K562 (cell line): Measurements from ENCODE around the gene ZNF213. TPM values are rescaled to one million over a fixed set of nuclear protein-coding genes. Genes with fewer than 3 reads are reported as not detected.

Experiments used
- C11orf30 ChIP-seq: fragments of 450-650 bp; IDR thresholded peaks from 2 replicates; pipeline ENCODE4 v1.6.1; 2016; ENCODE audit warnings: low read depth, mild to moderate bottlenecking
- COPS2 ChIP-seq: fragments of 450-650 bp; conservative IDR thresholded peaks from 2 replicates; pipeline ENCODE4 v1.6.1; 2016; ENCODE audit warnings: mild to moderate bottlenecking, moderate library complexity
- ERF ChIP-seq: fragments of 450-650 bp; formaldehyde crosslinking; IDR thresholded peaks from 2 replicates; pipeline ENCODE4 v1.4.0; 2020; ENCODE audit warnings: mild to moderate bottlenecking, mixed read lengths
- EWSR1 ChIP-seq: fragments of 450-650 bp; IDR thresholded peaks from 2 replicates; pipeline ENCODE4 v1.6.1; 2018; ENCODE audit warnings: borderline replicate concordance, mild to moderate bottlenecking, low read depth, moderate library complexity; ENCODE audit not compliant: partially characterized antibody
- MTA3 ChIP-seq: fragments of 450-650 bp; formaldehyde crosslinking; IDR thresholded peaks from 2 replicates; pipeline ENCODE4 v1.6.1; 2017; ENCODE audit warnings: mild to moderate bottlenecking, borderline replicate concordance
- MYC ChIP-seq, 2 experiments: fragments of 250-450 bp in 1 of 2; sonication (Bioruptor Pico) in 1 of 2; IDR thresholded peaks; 2 replicates each; pipeline versions ENCODE4 v1.5.1 to v1.6.1; 2012 to 2021; ENCODE audit warnings: low read depth in 2 of 2, borderline replicate concordance in 1 of 2, improper control_type of control experiment in 1 of 2, low read length in 1 of 2, mild to moderate bottlenecking in 1 of 2, moderate library complexity in 1 of 2
- NCOA6 ChIP-seq: fragments of 450-650 bp; IDR thresholded peaks from 2 replicates; pipeline ENCODE4 v1.6.1; 2017; ENCODE audit warnings: mild to moderate bottlenecking
- PRDM10 ChIP-seq: fragments of 450-650 bp; IDR thresholded peaks from 2 replicates; pipeline ENCODE4 v1.6.1; 2018; ENCODE audit not compliant: partially characterized antibody
- SMARCA4 ChIP-seq: fragments of 450-650 bp; IDR thresholded peaks from 2 replicates; pipeline ENCODE4 v1.6.1; 2016
- SMC3 ChIP-seq: conservative IDR thresholded peaks from 2 replicates; pipeline ENCODE4 v1.6.1; 2011; ENCODE audit warnings: low read depth, low read length, improper control_type of control experiment; ENCODE audit not compliant: insufficient read depth
- SOX6 ChIP-seq: fragments of 450-650 bp; IDR thresholded peaks from 2 replicates; pipeline ENCODE4 v1.6.1; 2014; ENCODE audit warnings: mild to moderate bottlenecking
- TBP ChIP-seq: optimal IDR thresholded peaks from 2 replicates; pipeline ENCODE3; 2011; ENCODE audit warnings: low read depth, low read length, improper control_type of control experiment
- ZFP36 ChIP-seq: fragments of 150-350 bp; IDR thresholded peaks from 2 replicates; pipeline ENCODE4 v1.6.1; 2018; ENCODE audit warnings: low read length, low read depth; ENCODE audit not compliant: partially characterized antibody
- ZNF431 ChIP-seq: sonication (generic); formaldehyde crosslinking; IDR thresholded peaks from 2 replicates; pipeline ENCODE4 v1.8.0; 2022; ENCODE audit warnings: mild to moderate bottlenecking, missing genetic modification reagents
- polyA plus RNA-seq, 8 experiments: library from polyadenylated mRNA; depleted of rRNA in 4 of 8; stranded (reverse) in 5 of 8; unstranded in 3 of 8; fragments of >200 nt; fragmentation: Nextera tagmentation in 2 of 8; fragmentation: Illumina TruSeq in 1 of 8; extraction: Ambion mirVana in 2 of 8; extraction: Trizol in 1 of 8; gene quantifications; 2 replicates each; pipeline versions ENCODE4 v1.2.1 to v1.2.3, GENCODE V29; 2011 to 2014; ENCODE audit warnings: inconsistent platforms in 1 of 8, missing spikeins in 1 of 8
- total RNA-seq, 7 experiments: library from RNA; depleted of rRNA in 6 of 7; stranded (reverse); fragments of >200 nt in 6 of 7; fragmentation: Illumina TruSeq in 2 of 7; extraction: Trizol in 2 of 7; gene quantifications; 2 replicates each; pipeline versions ENCODE4 v1.2.1 to v1.2.3, GENCODE V29; 2011 to 2021; ENCODE audit warnings: low replicate concordance in 1 of 7
- TF ChIP-seq, protein P1 (sequence below), 2 experiments: IDR thresholded peaks; 2 replicates each; pipeline ENCODE4 v1.6.1; 2012; ENCODE audit warnings: improper control_type of control experiment in 2 of 2, low read depth in 2 of 2, low read length in 2 of 2, borderline replicate concordance in 1 of 2
- TF ChIP-seq, protein P2 (sequence below): sonication (generic); formaldehyde crosslinking; IDR thresholded peaks from 2 replicates; pipeline ENCODE4 v1.8.0; 2022; ENCODE audit warnings: mild to moderate bottlenecking, missing genetic modification reagents

The ZNF213 gene
- total and polyA plus RNA-seq, 9 of the 15 experiments (the other 6 are each of a cell fraction or from before 2014, with no cell fraction given) = 0.49 to 10.0 (median 1.8) TPM

DNA sequence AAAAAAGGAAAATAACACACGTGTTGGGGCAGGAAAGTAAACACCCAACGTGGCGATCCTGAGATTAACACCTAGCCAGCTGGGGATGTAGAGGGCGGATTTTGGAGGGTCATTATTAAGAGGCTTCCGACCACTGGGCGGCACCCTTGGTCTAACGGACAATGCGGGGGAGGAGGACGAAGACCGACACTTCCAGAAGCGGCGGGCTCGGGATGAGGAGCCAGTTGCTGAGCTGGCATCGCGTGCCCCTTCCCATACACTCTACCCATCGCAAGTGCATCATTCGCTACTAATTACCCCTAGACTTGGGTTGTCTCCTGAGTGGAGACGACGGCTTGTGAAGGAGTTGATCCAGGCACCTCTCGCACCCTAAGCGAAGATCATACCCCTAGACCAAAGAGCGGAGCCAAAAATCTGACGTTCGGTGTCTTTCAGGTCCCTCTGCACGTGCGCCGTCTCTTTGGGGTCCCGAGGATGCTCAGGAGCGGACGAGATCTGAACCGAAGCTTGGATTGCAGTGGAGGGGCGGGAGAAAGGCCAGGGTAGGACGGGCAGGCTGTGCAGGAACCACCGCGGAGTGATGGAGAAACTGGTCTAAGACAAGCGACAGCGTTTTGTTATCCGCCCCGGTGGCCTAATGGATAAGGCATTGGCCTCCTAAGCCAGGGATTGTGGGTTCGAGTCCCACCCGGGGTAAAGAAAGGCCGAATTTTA, 17.6 kb downstream of the ZNF213 start (continued):
- TF ChIP-seq ZFP36 = peak; percentile 44
- peak; percentile 33; the same call in 1 of the 2 replicates for TF ChIP-seq SMC3
- peak; percentile 71 for TF ChIP-seq MYC (IDR thresholded peaks at IDR 0.05; ENCODE audit: low read depth, low read length)
- TF ChIP-seq MYC (CRISPR knock-in tag; IDR thresholded peaks at IDR 0.05; ENCODE audit: borderline replicate concordance, low read depth) = no peak
- TF ChIP-seq SOX6 = peak; percentile 65
- TF ChIP-seq C11orf30 = peak; percentile 61; the same call in 1 of the 2 replicates
- peak; percentile 72 for TF ChIP-seq ZNF431
- TF ChIP-seq ERF (CRISPR knock-in tag) = 0 out of 2 replicates have a peak, but pooled peaks have one; percentile 1
- TF ChIP-seq PRDM10 = peak; percentile 9
- TF ChIP-seq, protein P1, sequence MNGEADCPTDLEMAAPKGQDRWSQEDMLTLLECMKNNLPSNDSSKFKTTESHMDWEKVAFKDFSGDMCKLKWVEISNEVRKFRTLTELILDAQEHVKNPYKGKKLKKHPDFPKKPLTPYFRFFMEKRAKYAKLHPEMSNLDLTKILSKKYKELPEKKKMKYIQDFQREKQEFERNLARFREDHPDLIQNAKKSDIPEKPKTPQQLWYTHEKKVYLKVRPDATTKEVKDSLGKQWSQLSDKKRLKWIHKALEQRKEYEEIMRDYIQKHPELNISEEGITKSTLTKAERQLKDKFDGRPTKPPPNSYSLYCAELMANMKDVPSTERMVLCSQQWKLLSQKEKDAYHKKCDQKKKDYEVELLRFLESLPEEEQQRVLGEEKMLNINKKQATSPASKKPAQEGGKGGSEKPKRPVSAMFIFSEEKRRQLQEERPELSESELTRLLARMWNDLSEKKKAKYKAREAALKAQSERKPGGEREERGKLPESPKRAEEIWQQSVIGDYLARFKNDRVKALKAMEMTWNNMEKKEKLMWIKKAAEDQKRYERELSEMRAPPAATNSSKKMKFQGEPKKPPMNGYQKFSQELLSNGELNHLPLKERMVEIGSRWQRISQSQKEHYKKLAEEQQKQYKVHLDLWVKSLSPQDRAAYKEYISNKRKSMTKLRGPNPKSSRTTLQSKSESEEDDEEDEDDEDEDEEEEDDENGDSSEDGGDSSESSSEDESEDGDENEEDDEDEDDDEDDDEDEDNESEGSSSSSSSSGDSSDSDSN (IDR thresholded peaks at IDR 0.05; ENCODE audit: borderline replicate concordance in 1 of 2, low read depth in 2 of 2, low read length in 2 of 2) = no peak; a peak in 2 of 4 replicates
- TF ChIP-seq COPS2 = no peak
- peak; percentile 99 for TF ChIP-seq TBP
- TF ChIP-seq SMARCA4 = 0 out of 2 replicates have a peak, but pooled peaks have one; percentile 9
- TF ChIP-seq NCOA6 = no peak
- TF ChIP-seq, protein P2, sequence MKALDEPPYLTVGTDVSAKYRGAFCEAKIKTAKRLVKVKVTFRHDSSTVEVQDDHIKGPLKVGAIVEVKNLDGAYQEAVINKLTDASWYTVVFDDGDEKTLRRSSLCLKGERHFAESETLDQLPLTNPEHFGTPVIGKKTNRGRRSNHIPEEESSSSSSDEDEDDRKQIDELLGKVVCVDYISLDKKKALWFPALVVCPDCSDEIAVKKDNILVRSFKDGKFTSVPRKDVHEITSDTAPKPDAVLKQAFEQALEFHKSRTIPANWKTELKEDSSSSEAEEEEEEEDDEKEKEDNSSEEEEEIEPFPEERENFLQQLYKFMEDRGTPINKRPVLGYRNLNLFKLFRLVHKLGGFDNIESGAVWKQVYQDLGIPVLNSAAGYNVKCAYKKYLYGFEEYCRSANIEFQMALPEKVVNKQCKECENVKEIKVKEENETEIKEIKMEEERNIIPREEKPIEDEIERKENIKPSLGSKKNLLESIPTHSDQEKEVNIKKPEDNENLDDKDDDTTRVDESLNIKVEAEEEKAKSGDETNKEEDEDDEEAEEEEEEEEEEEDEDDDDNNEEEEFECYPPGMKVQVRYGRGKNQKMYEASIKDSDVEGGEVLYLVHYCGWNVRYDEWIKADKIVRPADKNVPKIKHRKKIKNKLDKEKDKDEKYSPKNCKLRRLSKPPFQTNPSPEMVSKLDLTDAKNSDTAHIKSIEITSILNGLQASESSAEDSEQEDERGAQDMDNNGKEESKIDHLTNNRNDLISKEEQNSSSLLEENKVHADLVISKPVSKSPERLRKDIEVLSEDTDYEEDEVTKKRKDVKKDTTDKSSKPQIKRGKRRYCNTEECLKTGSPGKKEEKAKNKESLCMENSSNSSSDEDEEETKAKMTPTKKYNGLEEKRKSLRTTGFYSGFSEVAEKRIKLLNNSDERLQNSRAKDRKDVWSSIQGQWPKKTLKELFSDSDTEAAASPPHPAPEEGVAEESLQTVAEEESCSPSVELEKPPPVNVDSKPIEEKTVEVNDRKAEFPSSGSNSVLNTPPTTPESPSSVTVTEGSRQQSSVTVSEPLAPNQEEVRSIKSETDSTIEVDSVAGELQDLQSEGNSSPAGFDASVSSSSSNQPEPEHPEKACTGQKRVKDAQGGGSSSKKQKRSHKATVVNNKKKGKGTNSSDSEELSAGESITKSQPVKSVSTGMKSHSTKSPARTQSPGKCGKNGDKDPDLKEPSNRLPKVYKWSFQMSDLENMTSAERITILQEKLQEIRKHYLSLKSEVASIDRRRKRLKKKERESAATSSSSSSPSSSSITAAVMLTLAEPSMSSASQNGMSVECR (CRISPR knock-in tag) = peak; percentile 79
- peak; percentile 80; the same call in 1 of the 2 replicates for TF ChIP-seq MTA3
- no peak for TF ChIP-seq EWSR1
